HG02870 (cell line): ENCODE results near the gene LIPI.
"Not testable (repeated sequence)": the region's sequence is repeated elsewhere in the genome, so short reads cannot be mapped to it uniquely, and the experiment has no call there.

Experiments
- ATAC-seq: cut with Tn5 transposase; IDR thresholded peaks from one replicate; pipeline ENCODE4 v1.9.1; 2021; ENCODE audit warnings: mild to moderate bottlenecking, moderate library complexity; ENCODE audit not compliant: unreplicated experiment

Gene LIPI

DNA sequence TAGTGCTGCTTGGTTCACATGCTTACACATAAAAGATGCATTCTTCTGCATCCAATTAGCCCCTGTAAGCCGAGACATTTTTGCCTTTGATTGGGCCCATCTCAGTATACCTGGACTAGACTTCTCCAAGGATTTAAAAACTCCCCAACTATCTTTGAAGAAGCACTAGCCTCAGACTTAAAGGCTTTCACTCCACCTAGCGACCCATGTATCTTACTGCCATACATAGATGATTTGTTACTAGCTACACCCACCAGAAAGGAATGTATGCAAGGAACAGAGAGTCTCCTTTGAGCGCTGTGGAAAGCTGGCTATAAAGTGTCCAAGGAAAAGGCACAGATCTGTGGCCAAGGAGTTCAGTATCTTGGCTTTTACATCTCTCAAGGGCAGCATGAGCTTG lies 91.7 kb downstream of the LIPI start:
- no peak for ATAC-seq

- peak; percentile 76 for ATAC-seq
Observed at GRCh38 chr21:14116080-14116481, 94.7 kb downstream of the LIPI start.

- ATAC-seq: no peak
Observed at GRCh38 chr21:14115646-14116045, 95.1 kb downstream of the LIPI start.

DNA sequence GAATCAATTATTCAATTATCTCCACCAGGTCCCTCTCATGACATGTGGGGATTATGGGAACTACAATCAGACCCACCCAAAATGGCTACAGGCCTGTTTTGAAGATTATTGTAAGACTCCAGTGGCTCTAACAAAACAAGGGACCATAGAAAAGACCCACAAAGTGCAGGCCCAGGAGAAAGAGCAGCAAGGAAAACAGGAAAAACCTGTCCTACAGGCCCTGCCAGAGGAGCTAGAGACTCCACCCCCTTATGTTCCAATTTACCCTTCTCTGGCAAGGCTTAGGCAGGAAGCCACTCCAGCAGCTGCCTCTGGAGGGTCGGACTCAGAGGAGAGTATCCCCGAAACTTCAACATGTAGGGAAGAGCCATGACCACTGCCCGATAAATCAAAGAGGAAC lies 96.5 kb downstream of the LIPI start:
- ATAC-seq: no peak

- ATAC-seq: not testable (repeated sequence)
Observed at GRCh38 chr21:14104564-14104963, 106.2 kb downstream of the LIPI start.

DNA sequence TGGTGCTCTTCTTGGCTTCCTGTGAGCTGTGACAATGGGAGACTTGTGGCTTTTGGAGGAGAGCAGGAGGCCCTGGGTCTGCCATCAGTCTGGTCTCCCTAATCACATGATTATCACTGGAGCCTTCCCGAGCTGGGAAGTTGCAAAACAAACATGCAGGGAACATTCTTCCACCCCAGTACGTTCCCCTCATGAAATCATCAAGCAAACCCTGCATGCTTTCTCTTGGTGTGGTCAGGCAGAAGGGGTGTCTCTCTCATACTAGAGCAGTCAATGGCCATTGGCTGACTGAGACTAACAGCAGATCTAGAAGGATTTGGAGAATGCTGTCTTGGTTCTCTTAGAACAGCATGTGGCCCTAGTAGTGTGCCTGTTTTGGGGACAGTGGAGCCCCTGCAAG lies 111.2 kb downstream of the LIPI start:
- no peak for ATAC-seq

DNA sequence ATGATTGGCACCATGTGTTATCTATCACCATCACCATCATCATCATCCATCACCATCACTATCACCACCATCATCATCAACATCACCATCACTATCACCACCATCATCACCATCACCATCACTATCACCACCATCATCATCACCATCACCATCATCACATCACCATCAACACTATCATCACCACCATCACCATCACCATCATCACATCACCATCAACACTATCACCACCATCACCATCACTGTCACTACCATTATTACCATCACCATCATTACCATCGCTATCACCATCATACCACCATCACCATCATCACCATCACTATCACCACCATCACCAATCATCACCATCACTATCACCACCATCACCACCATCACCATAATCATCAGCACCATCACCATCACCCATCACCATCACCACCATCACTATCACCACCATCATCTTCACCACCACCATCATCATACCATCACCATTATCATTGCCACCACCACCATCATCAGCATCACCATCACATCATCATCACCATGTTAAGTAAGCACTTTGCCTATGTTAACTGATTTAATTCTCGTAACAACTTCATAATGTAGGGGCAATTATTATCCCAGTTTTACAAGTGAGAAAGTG lies 112.8 kb downstream of the LIPI start:
- no peak for ATAC-seq

DNA sequence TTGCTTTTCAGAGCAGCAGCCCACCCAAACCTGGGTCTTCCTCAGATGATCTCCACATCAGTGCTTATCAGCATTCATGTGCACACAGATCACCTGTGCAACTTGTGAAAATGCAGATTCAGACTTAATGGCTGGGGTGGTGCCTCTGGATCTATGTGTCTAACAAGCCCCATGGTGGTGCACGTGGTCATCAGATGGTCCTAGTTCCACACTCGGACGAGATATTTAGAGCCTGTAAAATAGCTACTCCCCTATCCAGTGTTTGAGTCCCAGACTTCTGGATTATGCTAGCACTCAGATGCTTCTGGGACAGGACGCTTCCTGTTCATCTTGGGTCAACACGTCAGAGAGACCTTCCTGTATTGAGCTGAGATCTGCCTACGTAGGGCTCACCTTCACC lies 114.2 kb downstream of the LIPI start:
- ATAC-seq: no peak

GRCh38 chr21:14096172-14096571 lies 114.6 kb downstream of the LIPI start:
- ATAC-seq: peak; percentile 46

DNA sequence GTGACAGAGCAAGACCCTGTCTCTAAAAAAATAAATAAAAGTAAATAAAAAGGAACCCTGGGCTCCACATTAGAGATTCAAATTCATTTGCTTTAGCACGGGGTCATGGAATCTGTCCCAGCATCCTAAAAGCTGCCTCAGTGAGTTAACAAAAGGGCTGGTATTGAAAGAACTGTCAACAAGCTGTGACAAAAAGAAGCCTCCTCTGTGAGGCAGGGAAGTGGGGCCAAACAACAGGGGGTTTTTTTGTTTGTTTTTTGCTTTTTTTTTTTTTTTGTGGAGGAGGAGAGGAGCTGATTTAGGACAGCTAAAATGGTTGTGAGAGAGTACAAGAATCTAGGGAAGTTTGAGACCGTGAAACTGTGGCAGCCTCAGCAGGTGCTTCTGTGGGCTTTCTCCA lies 115.7 kb downstream of the LIPI start:
- no peak for ATAC-seq

GRCh38 chr21:14092834-14093560 lies 117.8 kb downstream of the LIPI start:
- ATAC-seq: no peak

- not testable (repeated sequence) for ATAC-seq
Observed at GRCh38 chr21:14090184-14090583, 120.6 kb downstream of the LIPI start.

GRCh38 chr21:14088391-14088790 lies 122.4 kb downstream of the LIPI start:
- no peak for ATAC-seq

DNA sequence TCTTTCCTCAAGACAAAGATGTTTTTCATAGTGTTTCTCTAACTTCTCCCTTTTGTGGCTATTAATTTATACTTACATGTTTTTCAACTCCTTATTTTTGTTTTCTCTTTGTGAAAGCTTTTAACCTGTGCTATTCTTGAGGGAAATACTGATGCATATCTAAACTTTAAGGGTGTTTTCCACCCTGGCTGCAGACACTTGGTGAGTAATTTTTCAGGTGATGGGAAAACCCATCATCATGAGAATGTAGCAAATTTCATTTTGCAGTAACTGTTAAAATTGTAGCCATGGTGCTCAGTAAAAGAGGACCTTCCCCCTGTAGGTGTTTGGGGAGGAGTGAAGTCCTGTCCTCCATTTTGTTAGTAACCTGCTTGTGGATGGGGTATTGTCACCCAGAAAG lies 124.2 kb downstream of the LIPI start:
- ATAC-seq: no peak

DNA sequence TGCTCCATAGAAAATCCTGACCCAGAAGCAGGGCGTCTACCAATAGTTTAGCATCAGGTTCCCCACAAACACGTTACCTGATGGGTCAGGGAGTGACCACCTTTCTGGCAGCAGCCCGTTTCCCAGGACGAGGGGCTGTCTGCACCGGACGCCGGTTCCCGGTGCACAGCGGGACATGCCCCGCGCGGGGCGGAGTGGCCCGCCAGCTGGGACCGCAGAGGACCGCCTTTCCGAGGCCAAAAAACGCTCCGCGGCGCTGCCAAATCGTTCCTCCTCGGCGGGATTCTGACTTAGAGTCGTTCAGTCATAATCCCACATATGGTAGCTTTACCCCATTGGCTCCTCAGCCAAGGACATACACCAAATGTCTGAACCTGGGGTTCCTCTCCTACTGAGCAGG lies 126.1 kb downstream of the LIPI start:
- ATAC-seq: no peak

- no peak for ATAC-seq
Observed at GRCh38 chr21:14084068-14084501, 126.7 kb downstream of the LIPI start.

DNA sequence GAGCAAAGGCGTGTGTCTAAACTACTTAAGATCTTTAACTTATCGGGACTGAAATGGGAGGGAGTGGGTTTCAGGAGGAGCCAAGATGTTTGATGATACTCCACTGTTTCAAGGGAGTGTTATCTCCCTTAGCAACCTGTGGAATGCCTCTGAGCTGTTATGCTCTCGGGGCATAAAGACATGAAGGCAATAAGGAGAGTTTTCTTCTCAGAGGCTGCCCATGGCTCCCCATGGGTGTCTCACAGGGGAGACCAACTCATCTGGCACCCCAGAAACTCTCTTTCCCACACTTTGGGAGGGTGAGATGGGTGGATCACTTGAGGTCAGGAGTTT lies 130.0 kb downstream of the LIPI start:
- ATAC-seq: no peak

- ATAC-seq: no peak
Observed at GRCh38 chr21:14080040-14080763, 130.6 kb downstream of the LIPI start.

GRCh38 chr21:14078746-14079375 lies 131.9 kb downstream of the LIPI start:
- ATAC-seq: no peak

- no peak for ATAC-seq
Observed at GRCh38 chr21:14076143-14076806, 134.5 kb downstream of the LIPI start.
